SK-N-SH (cell line): Measurements from ENCODE around the gene CTLA4. TPM values are rescaled to one million over a fixed set of nuclear protein-coding genes. Genes with fewer than 3 reads are reported as not detected.

Experiments used
- CTCF ChIA-PET: fragments of 300-600, 350-600 bp; formaldehyde crosslinking; extraction: SDS; loops from one replicate; lab custom pipeline; 2021; lab: Yijun Ruan, JAX
- POLR2A ChIA-PET: fragments of 350-600 bp; sonication (Branson Sonifier 250); formaldehyde crosslinking; extraction: SDS; loops from one replicate; lab custom pipeline; 2020; ENCODE audit warnings: antibody characterized with exemption, inconsistent platforms; lab: Yijun Ruan, JAX
- DNase-seq: peaks from one replicate; pipeline ENCODE4 v3.0.0; 2012
- H2AFZ ChIP-seq: fragments of 200-600 bp; sonication (generic); 2 replicates; pipeline ENCODE4 v1.8.1; 2016; ENCODE audit warnings: antibody characterized with exemption, mild to moderate bottlenecking, low read depth
- H3F3A ChIP-seq: fragments of 200-600 bp; sonication (generic); replicated peaks from 2 replicates; pipeline ENCODE3; 2016; ENCODE audit warnings: antibody characterized with exemption, mild to moderate bottlenecking; ENCODE audit not compliant: insufficient read depth
- H3K27ac ChIP-seq, 2 experiments: fragments of 200-500 bp in 1 of 2; fragments of 200-600 bp in 1 of 2; sonication (Bioruptor generic) in 1 of 2; sonication (generic), shearing (Covaris generic) in 1 of 2; 2 replicates each; pipeline versions ENCODE4 v1.5.1 to v1.6.1; 2014 to 2016; ENCODE audit warnings: low read depth in 2 of 2, inconsistent platforms in 1 of 2, low read length in 1 of 2, mild to moderate bottlenecking in 1 of 2, mixed read lengths in 1 of 2
- H3K27me3 ChIP-seq: fragments of 200-600 bp; sonication (generic), shearing (Covaris generic); 2 replicates; pipeline ENCODE4 v1.6.1; 2016; ENCODE audit warnings: mixed run types; ENCODE audit not compliant: insufficient read depth
- H3K36me3 ChIP-seq, 2 experiments: fragments of 200-500 bp in 1 of 2; fragments of 200-600 bp in 1 of 2; sonication (Bioruptor generic) in 1 of 2; sonication (generic) in 1 of 2; replicated peaks in 1 of 2; 2 replicates each; pipeline versions ENCODE3 to v1.5.1; 2014 to 2016; ENCODE audit warnings: low read length in 1 of 2, mild to moderate bottlenecking in 1 of 2; ENCODE audit not compliant: insufficient read depth in 2 of 2, control insufficient read depth in 1 of 2
- H3K4me1 ChIP-seq, 2 experiments: fragments of 200-500 bp in 1 of 2; fragments of 200-600 bp in 1 of 2; sonication (Bioruptor generic) in 1 of 2; sonication (generic), shearing (Covaris generic) in 1 of 2; 2 replicates each; pipeline versions ENCODE4 v1.5.1 to v1.6.1; 2014 to 2016; ENCODE audit warnings: low read depth in 1 of 2, low read length in 1 of 2, mixed run types in 1 of 2; ENCODE audit not compliant: insufficient read depth in 2 of 2, control insufficient read depth in 1 of 2
- H3K4me2 ChIP-seq: fragments of 200-600 bp; sonication (generic), shearing (Covaris generic); 2 replicates; pipeline ENCODE4 v1.6.1; 2017; ENCODE audit warnings: mixed run types
- H3K4me3 ChIP-seq, 2 experiments: fragments of 200-500 bp in 1 of 2; fragments of 200-600 bp in 1 of 2; sonication (Bioruptor generic) in 1 of 2; sonication (generic), shearing (Covaris generic) in 1 of 2; 2 replicates each; pipeline versions ENCODE4 v1.5.1 to v1.8.1; 2014 to 2016; ENCODE audit warnings: low read depth in 2 of 2, inconsistent platforms in 1 of 2, low read length in 1 of 2, mild to moderate bottlenecking in 1 of 2, mixed read lengths in 1 of 2, moderate library complexity in 1 of 2
- H3K79me2 ChIP-seq: fragments of 200-600 bp; sonication (generic); 2 replicates; pipeline ENCODE4 v1.8.1; 2017; ENCODE audit warnings: mild to moderate bottlenecking; ENCODE audit not compliant: insufficient read depth
- H3K9ac ChIP-seq: fragments of 200-600 bp; sonication (generic); 2 replicates; pipeline ENCODE4 v1.6.1; 2017; ENCODE audit warnings: mixed run types
- H3K9me2 ChIP-seq: fragments of 200-600 bp; sonication (generic); 2 replicates; pipeline ENCODE4 v1.6.1; 2017; ENCODE audit warnings: mixed run types
- H3K9me3 ChIP-seq: fragments of 200-600 bp; sonication (generic); 2 replicates; pipeline ENCODE4 v1.6.1; 2017; ENCODE audit warnings: mixed run types, mild to moderate bottlenecking, moderate library complexity
- H4K20me1 ChIP-seq: fragments of 200-600 bp; sonication (generic); 2 replicates; pipeline ENCODE4 v1.6.1; 2017; ENCODE audit warnings: mild to moderate bottlenecking, mixed run types; ENCODE audit not compliant: insufficient read depth
- CHD2 ChIP-seq: fragments of 150-350 bp; IDR thresholded peaks from 2 replicates; pipeline ENCODE4 v1.6.1; 2018; ENCODE audit warnings: low read length; ENCODE audit not compliant: partially characterized antibody
- ELF1 ChIP-seq: IDR thresholded peaks from 2 replicates; pipeline ENCODE4 v1.4.0; 2012
- EP300 ChIP-seq, 2 experiments: IDR thresholded peaks; 2 replicates each; pipeline versions ENCODE4 v1.4.0 to v1.6.1; 2012; ENCODE audit warnings: borderline replicate concordance in 1 of 2, low read depth in 1 of 2, low read length in 1 of 2
- FOSL2 ChIP-seq: IDR thresholded peaks from 2 replicates; pipeline ENCODE4 v1.4.0; 2012; ENCODE audit warnings: low read depth, mild to moderate bottlenecking, moderate library complexity, borderline replicate concordance
- FOXJ3 ChIP-seq: sonication (generic); formaldehyde crosslinking; IDR thresholded peaks from 2 replicates; pipeline ENCODE4 v1.5.1; 2020; ENCODE audit warnings: mild to moderate bottlenecking, missing genetic modification reagents
- FOXM1 ChIP-seq: IDR thresholded peaks from 2 replicates; pipeline ENCODE4 v1.4.0; 2012; ENCODE audit warnings: low read depth, mild to moderate bottlenecking
- GABPA ChIP-seq: IDR thresholded peaks from 2 replicates; pipeline ENCODE4 v1.4.0; 2012; ENCODE audit warnings: low read depth, mild to moderate bottlenecking
- GATA2 ChIP-seq: sonication (generic); formaldehyde crosslinking; IDR thresholded peaks from 2 replicates; pipeline ENCODE4 v1.5.0; 2020; ENCODE audit warnings: mild to moderate bottlenecking, missing genetic modification reagents
- JUND ChIP-seq: IDR thresholded peaks from 2 replicates; pipeline ENCODE4 v1.4.0; 2012
- MEF2A ChIP-seq: IDR thresholded peaks from 2 replicates; pipeline ENCODE4 v1.4.0; 2012; ENCODE audit warnings: low read depth, borderline replicate concordance
- MXI1 ChIP-seq: IDR thresholded peaks from 2 replicates; pipeline ENCODE4 v1.6.1; 2012; ENCODE audit warnings: mild to moderate bottlenecking, low read depth, low read length, improper control_type of control experiment
- NFIC ChIP-seq: IDR thresholded peaks from 2 replicates; pipeline ENCODE4 v1.4.0; 2012; ENCODE audit warnings: borderline replicate concordance
- RAD21 ChIP-seq: IDR thresholded peaks from 2 replicates; pipeline ENCODE4 v1.6.1; 2012; ENCODE audit warnings: mild to moderate bottlenecking, low read length
- RXRA ChIP-seq: IDR thresholded peaks from 2 replicates; pipeline ENCODE4 v1.4.0; 2012; ENCODE audit warnings: low read depth, mild to moderate bottlenecking, borderline replicate concordance
- SIN3A ChIP-seq: IDR thresholded peaks from 2 replicates; pipeline ENCODE4 v1.6.1; 2012; ENCODE audit warnings: low read depth, mild to moderate bottlenecking, low read length, moderate library complexity, borderline replicate concordance
- TAF1 ChIP-seq: IDR thresholded peaks from 2 replicates; pipeline ENCODE4 v1.6.1; 2012; ENCODE audit warnings: low read depth, mild to moderate bottlenecking, low read length, moderate library complexity, borderline replicate concordance
- TCF12 ChIP-seq: IDR thresholded peaks from 2 replicates; pipeline ENCODE4 v1.4.0; 2012
- TEAD4 ChIP-seq: IDR thresholded peaks from 2 replicates; pipeline ENCODE4 v1.4.0; 2012; ENCODE audit warnings: mild to moderate bottlenecking, borderline replicate concordance; ENCODE audit not compliant: insufficient read depth
- WGBS: methylation state at CpG from one replicate; pipeline ENCODE4 v1.1.6; 2017; ENCODE audit warnings: low lambda C conversion rate; 5-methylcytosine and 5-hydroxymethylcytosine counted together
- polyA plus RNA-seq, 3 experiments: library from polyadenylated mRNA; depleted of rRNA; stranded (reverse); fragments of >200 nt; gene quantifications; 2 replicates each; pipeline ENCODE4 v1.2.3, GENCODE V29; 2012
- TF ChIP-seq, protein P1 (sequence below): IDR thresholded peaks from 2 replicates; pipeline ENCODE4 v1.4.0; 2012; ENCODE audit warnings: low read depth
- TF ChIP-seq, protein P2 (sequence below): IDR thresholded peaks from 2 replicates; pipeline ENCODE4 v1.6.1; 2012; ENCODE audit warnings: mild to moderate bottlenecking, low read depth, low read length, moderate library complexity
- TF ChIP-seq, protein P3 (sequence below): fragments of 150-350 bp; IDR thresholded peaks from 2 replicates; pipeline ENCODE4 v1.6.1; 2016; ENCODE audit warnings: mild to moderate bottlenecking, low read depth, low read length
- TF ChIP-seq, protein P4 (sequence below): fragments of 200-600 bp; sonication (generic); IDR thresholded peaks from 2 replicates; pipeline ENCODE4 v1.6.1; 2017; ENCODE audit warnings: antibody characterized with exemption, mild to moderate bottlenecking, moderate library complexity

CTLA4 gene
- polyA plus RNA-seq, 1 of the 3 experiments (the other 2 are of a cell fraction): not detected

DNA sequence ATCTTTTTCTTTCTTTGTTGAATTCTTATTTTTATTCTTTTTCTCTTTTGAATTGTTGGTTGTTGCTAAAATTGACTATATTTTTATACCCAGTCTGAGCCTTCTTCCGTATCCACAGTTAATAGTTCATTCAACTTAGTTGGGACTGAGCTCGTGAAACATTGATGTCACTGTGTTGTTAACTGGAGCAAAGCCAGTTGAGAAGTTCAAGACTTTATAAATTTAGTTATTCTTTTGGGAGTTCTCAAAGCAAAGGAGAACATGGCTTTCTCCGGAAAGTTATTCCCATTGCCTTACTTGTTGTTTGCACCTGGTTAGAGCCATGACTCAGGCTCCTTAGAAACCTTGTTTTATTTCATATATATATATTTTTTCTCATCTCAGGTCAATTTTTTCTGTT is 8.8 kb downstream of the CTLA4 start:
- ChIA-PET CTCF (interaction anchor here (1.3 kb wide), 1 partner anchor 33 kb away, joined by 3 read pairs; no protein-coding TSS in a partner anchor), POLR2A (no interaction called here)
- Histone ChIP-seq H2AFZ (no peak overlapping the region), H3K9ac (no peak overlapping the region), H3K4me1 (no peaks in the 10 kb centered on the region), H3K79me2 (no peaks in the 10 kb centered on the region), H4K20me1 (no peaks in the 10 kb centered on the region), H3K36me3 (no peaks in the 10 kb centered on the region), H3K9me3 (no peaks in the 10 kb centered on the region), H3K4me3 (no peak overlapping the region), H3K27ac (no peak overlapping the region), H3K27me3 (no peaks in the 10 kb centered on the region; the same call in 1 of the 2 replicates), H3K9me2 (no peaks in the 10 kb centered on the region), H3K4me2 (no peak overlapping the region), H3F3A (no peaks in the 10 kb centered on the region)
- DNase-seq: no peak
- TF ChIP-seq RXRA (no peak), NFIC (no peak), FOXM1 (no peak), JUND (no peak), MEF2A (no peak), CHD2 (no peak), TEAD4 (no peak), ELF1 (no peak), TCF12 (no peak)
- TF ChIP-seq, protein P1, sequence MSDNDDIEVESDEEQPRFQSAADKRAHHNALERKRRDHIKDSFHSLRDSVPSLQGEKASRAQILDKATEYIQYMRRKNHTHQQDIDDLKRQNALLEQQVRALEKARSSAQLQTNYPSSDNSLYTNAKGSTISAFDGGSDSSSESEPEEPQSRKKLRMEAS: no peak
- WGBS: 64% methylated on average over 3 of the region's 3 CpGs

DNA sequence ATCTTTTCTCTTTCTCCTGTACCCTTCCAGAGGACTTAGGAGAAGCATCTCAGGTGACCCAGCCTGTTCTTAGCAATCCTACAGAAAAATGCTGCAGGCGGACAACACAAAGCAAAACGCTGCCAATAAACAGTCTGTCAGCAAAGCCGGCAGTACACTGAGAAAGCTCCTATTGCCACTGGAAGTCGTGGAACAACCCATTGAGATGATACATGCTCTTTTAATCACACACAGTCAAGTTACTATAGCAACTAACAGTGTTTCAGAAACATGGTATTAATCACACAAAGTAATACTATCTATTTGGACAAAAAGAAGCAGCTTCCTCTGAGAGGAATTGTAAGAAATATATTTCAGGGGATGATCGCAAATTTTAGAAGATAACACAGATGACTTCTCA is 10.5 kb downstream of the CTLA4 start:
- H3K79me2 ChIP-seq: no peaks in the 10 kb centered on the region
- H3K4me3 ChIP-seq: no peak overlapping the region
- no peaks in the 10 kb centered on the region for H3K9me3 ChIP-seq
- no peaks in the 10 kb centered on the region for H3K4me1 ChIP-seq
- ChIA-PET POLR2A (no interaction called here), CTCF (no interaction called here)
- no peaks in the 10 kb centered on the region for H4K20me1 ChIP-seq
- H3K27me3 ChIP-seq: no peaks in the 10 kb centered on the region; the same call in 1 of the 2 replicates
- H3K9ac ChIP-seq: no peak overlapping the region
- H2AFZ ChIP-seq: no peak overlapping the region
- H3K36me3 ChIP-seq: no peaks in the 10 kb centered on the region
- H3F3A ChIP-seq: no peaks in the 10 kb centered on the region
- no peak overlapping the region for H3K4me2 ChIP-seq
- H3K9me2 ChIP-seq: no peaks in the 10 kb centered on the region
- TF ChIP-seq RXRA (no peak), ELF1 (no peak), SIN3A (no peak), GABPA (no peak), RAD21 (no peak), TCF12 (no peak), JUND (no peak), GATA2 (CRISPR knock-in tag) (no peak), TEAD4 (no peak), FOSL2 (no peak), TAF1 (no peak), EP300 (IDR thresholded peaks at IDR 0.05; ENCODE audit: borderline replicate concordance in 1 of 2, low read depth in 1 of 2, low read length in 1 of 2) (no peak), MXI1 (no peak), MEF2A (no peak), NFIC (no peak), FOXJ3 (CRISPR knock-in tag) (no peak)
- TF ChIP-seq, protein P2, sequence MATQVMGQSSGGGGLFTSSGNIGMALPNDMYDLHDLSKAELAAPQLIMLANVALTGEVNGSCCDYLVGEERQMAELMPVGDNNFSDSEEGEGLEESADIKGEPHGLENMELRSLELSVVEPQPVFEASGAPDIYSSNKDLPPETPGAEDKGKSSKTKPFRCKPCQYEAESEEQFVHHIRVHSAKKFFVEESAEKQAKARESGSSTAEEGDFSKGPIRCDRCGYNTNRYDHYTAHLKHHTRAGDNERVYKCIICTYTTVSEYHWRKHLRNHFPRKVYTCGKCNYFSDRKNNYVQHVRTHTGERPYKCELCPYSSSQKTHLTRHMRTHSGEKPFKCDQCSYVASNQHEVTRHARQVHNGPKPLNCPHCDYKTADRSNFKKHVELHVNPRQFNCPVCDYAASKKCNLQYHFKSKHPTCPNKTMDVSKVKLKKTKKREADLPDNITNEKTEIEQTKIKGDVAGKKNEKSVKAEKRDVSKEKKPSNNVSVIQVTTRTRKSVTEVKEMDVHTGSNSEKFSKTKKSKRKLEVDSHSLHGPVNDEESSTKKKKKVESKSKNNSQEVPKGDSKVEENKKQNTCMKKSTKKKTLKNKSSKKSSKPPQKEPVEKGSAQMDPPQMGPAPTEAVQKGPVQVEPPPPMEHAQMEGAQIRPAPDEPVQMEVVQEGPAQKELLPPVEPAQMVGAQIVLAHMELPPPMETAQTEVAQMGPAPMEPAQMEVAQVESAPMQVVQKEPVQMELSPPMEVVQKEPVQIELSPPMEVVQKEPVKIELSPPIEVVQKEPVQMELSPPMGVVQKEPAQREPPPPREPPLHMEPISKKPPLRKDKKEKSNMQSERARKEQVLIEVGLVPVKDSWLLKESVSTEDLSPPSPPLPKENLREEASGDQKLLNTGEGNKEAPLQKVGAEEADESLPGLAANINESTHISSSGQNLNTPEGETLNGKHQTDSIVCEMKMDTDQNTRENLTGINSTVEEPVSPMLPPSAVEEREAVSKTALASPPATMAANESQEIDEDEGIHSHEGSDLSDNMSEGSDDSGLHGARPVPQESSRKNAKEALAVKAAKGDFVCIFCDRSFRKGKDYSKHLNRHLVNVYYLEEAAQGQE: no peak
- TF ChIP-seq, protein P3, sequence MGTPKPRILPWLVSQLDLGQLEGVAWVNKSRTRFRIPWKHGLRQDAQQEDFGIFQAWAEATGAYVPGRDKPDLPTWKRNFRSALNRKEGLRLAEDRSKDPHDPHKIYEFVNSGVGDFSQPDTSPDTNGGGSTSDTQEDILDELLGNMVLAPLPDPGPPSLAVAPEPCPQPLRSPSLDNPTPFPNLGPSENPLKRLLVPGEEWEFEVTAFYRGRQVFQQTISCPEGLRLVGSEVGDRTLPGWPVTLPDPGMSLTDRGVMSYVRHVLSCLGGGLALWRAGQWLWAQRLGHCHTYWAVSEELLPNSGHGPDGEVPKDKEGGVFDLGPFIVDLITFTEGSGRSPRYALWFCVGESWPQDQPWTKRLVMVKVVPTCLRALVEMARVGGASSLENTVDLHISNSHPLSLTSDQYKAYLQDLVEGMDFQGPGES: no peak
- TF ChIP-seq, protein P4, sequence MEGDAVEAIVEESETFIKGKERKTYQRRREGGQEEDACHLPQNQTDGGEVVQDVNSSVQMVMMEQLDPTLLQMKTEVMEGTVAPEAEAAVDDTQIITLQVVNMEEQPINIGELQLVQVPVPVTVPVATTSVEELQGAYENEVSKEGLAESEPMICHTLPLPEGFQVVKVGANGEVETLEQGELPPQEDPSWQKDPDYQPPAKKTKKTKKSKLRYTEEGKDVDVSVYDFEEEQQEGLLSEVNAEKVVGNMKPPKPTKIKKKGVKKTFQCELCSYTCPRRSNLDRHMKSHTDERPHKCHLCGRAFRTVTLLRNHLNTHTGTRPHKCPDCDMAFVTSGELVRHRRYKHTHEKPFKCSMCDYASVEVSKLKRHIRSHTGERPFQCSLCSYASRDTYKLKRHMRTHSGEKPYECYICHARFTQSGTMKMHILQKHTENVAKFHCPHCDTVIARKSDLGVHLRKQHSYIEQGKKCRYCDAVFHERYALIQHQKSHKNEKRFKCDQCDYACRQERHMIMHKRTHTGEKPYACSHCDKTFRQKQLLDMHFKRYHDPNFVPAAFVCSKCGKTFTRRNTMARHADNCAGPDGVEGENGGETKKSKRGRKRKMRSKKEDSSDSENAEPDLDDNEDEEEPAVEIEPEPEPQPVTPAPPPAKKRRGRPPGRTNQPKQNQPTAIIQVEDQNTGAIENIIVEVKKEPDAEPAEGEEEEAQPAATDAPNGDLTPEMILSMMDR: no peak
- TF ChIP-seq, all 33 proteins: peak for 0
- no peak for DNase-seq
- WGBS: 27% methylated on average over 5 of the region's 5 CpGs
- no peak overlapping the region for H3K27ac ChIP-seq
